ENCODE data around the gene CHID1.

CHID1 gene

GRCh38 chr11:862081-862661, 48.4 kb downstream of the CHID1 start:
- DNase-seq = peak; percentile 29

DNA sequence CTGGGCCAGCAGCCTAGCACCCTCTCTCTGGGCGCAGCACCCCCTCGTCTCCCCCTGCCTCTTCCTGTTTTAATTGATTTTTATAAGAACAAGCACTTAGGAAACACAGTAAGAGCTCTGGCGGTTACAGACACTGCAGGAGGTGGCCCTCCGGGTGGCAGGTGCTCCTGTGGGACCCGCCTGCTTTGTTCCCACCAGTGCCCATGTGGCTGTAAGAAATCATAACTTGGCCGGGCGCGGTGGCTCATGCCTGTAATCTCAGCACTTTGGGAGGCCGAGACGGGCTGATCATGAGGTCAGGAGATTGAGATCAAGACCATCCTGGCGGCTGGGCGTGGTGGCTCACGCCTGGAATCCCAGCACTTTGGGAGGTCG, 49.5 kb downstream of the CHID1 start:
- no peak for DNase-seq

- DNase-seq = no peak
These were observed 50.1 kb downstream of the CHID1 start for GRCh38 chr11:860234-861104.

DNA sequence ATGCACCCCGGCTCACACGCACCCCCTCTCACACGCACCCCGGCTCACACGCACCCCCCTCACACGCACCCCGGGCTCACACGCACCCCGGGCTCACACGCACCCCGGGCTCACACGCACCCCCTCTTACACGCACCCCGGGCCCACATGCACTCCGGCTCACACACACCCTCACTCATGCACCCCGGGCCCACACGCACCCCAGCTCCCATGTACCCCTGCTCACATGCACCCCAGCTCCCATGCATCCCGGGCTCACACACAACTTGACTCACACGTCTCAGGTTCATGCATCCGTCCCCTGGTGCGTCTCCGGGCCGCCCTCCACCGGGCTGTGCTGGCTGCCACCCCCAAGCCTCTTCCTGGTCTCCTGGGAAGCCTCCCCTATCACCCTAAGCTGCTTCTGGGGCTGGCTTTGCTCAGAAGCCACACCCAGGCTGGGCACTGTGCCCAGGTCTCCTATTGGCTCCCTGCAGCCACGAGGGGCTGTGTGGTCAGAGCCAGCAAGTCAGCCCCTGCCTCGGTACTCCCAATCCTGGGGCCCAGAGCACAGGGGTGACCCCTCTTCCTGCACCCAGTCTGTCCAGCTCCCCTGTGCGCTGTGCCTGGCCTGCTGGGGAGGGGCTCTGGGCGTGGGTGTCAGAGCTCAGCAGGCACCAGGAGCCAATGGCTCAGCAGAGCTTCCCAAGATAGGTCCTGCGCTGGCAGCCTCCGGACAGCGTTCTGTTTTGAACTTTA, 51.0 kb downstream of the CHID1 start:
- DNase-seq = peak; percentile 70

DNA sequence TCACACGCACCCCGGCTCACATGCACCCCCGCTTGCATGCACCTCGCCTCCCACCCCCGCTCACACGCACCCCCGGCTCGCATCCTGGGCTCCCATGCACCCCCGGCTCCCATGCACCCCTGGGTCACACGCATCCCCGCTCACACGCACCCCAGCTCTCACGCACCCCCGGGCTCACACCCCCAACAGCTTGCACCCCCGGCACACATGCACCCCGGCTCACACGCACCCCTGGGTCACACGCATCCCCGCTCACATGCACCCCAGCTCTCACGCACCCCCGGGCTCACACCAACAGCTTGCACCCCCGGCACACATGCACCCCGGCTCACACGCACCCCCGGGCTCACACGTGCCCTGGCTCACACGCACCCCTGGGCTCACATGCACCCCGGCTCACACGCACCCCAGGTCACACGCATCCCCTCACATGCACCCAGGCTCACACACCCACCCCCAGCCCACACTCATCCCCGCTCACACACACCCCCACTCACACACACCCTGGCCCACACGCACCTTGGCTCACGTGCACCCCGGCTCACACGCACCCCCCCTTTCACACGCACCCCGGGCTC, 51.8 kb downstream of the CHID1 start:
- no peak for DNase-seq

DNA sequence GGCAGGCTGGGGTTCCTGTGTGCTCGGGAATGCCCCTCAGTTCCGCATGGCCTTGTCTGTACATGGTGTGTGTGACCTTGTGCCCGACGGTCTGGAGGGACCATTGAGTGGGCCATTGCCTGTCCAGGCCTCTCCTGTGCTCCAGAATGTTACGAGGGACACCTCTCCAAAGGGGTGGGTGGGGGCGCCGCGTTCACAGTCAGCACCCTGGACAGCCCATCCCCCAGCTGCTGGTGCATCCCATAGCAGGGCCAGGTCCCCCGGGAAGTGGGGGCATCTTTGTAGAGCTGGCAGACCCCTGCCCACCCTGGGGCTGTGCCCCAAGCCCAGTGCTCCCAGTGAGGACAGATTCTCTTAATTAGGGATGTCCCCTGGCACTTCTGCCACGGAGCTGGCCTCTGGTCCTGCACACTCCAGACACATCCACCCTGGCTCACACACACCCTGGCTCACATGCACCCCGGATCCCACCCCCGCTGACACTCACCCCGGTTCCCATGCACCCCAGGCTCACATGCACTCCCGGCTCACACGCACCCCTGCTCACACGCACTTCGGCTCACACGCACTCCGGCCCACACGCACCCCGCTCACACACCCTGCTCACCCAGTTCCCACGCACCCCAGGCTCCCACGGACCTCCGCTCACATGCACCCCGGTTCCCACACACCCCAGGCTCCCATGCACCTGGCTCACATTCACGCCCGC, 52.4 kb downstream of the CHID1 start:
- DNase-seq = no peak

- DNase-seq = peak; percentile 39
These were observed 54.2 kb downstream of the CHID1 start for GRCh38 chr11:856397-856796.

- DNase-seq = no peak
These were observed 54.8 kb downstream of the CHID1 start for GRCh38 chr11:855796-856195.

GRCh38 chr11:855330-855674, 55.3 kb downstream of the CHID1 start:
- DNase-seq = no peak

GRCh38 chr11:854601-855329, 55.8 kb downstream of the CHID1 start:
- no peak for DNase-seq

GRCh38 chr11:853682-854448, 56.7 kb downstream of the CHID1 start:
- DNase-seq = no peak

GRCh38 chr11:852762-853161, 57.8 kb downstream of the CHID1 start:
- no peak for DNase-seq

DNA sequence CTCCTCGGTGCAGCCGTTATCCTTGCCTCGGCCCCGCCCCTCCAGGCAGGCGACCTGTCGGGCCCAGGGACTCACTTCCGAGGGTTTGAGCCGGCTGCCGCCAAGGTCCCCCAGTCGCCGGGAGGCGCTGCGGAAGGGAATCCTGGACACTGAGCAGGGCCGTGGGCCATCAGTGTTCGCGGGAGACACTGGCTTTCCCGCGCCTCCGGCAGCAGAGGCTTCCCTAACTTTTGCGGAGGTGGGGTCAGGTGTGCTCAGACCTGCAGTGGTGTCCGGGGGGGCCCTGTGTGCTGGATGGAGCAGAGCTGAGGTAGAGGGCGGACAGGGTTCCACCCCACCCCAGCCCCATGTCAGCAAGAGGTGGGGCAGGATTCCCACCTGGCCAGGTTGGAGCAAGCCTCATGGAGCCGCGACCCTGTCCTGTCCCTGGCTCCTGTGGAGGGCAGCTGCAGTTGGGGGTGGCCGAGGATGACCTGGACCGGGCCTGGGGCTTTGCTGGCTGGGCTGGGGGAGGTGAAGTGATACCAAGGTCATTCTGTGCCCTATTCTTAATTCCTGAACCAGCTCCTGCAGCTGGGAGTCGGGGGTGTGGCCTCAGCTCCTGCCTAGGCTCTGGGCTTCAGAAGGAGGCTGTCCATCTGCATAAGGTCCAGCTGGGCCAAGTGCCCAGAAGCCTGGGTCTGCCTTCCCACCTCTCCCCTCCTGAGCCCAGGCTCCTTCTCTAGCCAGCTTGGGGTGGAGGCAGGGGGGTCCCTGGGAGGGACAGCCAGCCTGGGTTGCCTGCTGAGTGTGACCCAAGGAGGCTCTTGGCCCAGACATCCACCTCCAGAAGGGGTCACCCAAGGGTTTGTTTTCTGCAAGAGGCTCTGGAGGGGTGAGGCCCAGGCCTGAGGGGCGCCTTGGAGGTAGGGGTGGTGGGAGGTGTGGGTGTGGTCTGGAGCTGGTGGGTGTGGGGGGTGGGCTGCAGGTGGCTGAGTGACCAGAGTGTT, 59.5 kb downstream of the CHID1 start:
- DNase-seq = peak; percentile 10

DNA sequence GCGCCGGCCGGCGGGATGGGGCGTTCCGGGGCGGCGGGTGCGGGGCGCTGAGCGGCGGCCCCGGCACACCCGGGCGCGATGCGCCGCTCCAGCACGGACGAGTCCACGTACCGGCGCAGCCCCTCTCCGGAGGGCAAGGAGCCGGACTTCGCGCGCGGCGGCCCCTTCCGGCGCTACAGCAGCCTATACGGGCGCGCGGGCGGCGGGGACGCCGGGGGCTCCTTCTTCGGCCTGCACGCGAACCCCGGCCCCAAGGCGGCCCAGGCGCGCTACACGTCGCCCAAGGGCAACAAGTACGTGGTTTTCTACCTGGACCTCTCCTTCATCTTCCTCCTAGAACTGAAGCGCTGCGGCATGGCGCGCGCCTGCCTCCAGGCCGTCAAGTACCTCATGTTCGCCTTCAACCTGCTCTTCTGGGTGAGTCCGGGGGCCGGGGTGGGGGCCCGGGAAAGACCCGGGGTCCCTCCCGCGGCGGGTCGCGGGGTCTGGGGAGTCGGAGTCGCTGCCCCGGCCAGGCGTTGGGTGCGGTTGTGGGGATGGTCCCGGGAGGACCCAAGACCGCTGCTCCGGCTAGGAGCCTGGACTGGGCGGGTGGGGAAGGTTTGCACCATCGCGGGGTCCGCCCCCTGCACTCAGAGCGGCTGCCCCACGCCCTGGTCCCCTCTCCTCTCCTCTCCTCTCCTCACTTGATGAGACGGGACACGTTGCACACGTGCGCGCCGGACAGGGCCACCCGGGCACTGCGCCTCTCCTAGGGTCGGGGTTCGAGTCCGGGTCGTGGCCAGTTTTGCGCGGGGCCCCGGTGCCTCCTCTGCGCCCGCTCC, 60.4 kb downstream of the CHID1 start:
- DNase-seq = no peak

- peak; percentile 28 for DNase-seq
These were observed 61.3 kb downstream of the CHID1 start for GRCh38 chr11:849104-849824.

- no peak for DNase-seq
These were observed 62.2 kb downstream of the CHID1 start for GRCh38 chr11:848380-848931.

DNA sequence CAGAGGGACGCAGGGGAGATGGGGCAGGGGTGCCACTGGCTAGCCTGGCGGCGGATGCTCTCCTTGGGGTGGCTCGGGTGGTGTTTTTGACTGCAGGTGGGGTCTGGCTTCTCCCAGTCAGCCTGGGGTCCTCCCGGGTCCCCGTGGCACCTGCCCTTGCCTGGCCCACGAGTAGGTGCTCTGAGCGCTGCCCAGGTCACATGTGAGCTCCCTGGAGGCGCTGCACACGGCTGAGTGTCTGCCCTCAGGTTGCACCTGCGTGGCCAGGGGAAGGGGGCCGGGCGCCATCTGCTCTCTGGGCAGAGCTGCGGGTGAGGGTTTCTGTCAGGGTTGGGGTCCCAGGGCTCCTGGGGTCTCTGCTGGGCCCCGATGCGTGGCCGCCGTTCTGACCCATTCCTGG, 62.7 kb downstream of the CHID1 start:
- no peak for DNase-seq

DNA sequence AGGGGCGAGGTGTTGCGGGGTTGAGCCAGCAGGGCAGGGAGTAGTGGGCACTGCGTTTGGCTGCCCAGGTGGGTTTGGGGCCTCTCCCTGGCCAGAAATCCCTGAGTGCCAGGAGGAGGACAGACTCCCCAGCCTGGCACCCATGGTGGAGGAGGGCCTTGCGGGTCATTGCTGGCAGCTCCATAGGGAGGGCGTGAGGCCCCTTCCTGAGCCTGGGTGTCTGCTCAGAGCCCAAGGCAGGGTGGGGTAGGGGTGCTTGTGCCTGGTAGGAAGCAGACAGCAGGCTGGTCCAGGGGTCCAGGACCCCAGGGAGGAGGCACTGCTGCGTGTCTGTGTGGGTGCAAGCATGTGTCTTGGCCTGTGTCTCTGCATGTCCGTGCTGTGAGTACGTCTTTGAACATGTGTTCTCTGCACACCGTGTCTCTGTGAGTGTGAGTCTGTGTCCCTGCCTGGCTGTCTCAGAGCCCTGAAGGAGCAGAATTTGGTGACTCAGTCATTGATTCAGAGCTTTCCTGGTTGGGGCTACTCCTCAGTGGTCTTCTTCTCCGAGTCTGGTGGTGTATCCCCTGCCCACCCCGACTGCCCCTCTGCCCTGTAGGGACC, 64.0 kb downstream of the CHID1 start:
- no peak for DNase-seq

Measured in NCI-H2171 (cell line).